ENCODE data around the gene PAFAH1B2. TPM values are rescaled to one million over a fixed set of nuclear protein-coding genes. Genes with fewer than 3 reads are reported as not detected.

PAFAH1B2 gene
- total and polyA plus RNA-seq, 2 of the 8 experiments (the other 6 are each of a cell fraction or from before 2014, with no cell fraction given) = 38.2 to 161 TPM

DNA sequence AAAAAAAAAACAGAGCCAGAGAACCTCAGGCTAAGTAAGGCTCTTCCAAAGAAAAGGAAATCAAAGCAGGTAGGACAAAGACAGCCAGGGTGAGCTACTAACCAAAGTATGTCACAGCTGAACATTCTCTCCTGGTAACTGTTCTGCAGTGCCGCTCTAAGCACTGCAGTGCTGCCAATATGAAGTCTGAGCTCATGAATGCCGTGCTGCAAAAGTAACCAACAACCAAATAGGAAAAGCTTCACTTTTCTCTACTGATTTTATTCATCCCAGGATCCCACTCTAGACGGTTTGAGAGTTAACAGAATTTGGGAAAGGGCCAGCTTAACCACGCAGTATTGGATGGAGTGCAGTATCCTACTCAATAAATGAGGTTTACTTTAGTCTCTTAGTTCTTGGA lies 49.3 kb upstream of the PAFAH1B2 start:
- ChIA-PET POLR2A (ENCODE audit: partially characterized antibody) (interaction anchor here (1.1 to 1.6 kb wide), 2 partner anchors 50 to 300 kb away, joined by 3 read pairs; partner anchors contain the start of gene PAFAH1B2), CTCF (ENCODE audit: partially characterized antibody) (interaction anchor here (0.9 to 2.0 kb wide), 12 partner anchors 11 to 218 kb away, joined by 3 to 6 read pairs (median 4); no protein-coding TSS in a partner anchor)
- Histone ChIP-seq H2AFZ (ENCODE audit: low read length) (no peak overlapping the region), H3K14ac (ENCODE audit: insufficient read length) (no peak overlapping the region), H4K5ac (ENCODE audit: insufficient read length, low read depth, low read length) (no peak overlapping the region), H3K9me3 (ENCODE audit: insufficient read depth in 2 of 2, low read depth in 1 of 2, low read length in 1 of 2) (no peaks in the 10 kb centered on the region), H3K23ac (ENCODE audit: insufficient read length) (no peak overlapping the region), H3K4me3 (ENCODE audit: extremely low read depth in 1 of 4, insufficient read depth in 2 of 4, low read depth in 3 of 4, low read length in 4 of 4) (no peak overlapping the region), H3K79me2 (ENCODE audit: control insufficient read depth in 1 of 2, insufficient read depth in 2 of 2, low read length in 2 of 2) (peaks cover 15 to 78% of the 10 kb centered on the region in 2 experiments), H3K36me3 (ENCODE audit: control insufficient read depth in 2 of 4, insufficient read depth in 4 of 4, low read length in 3 of 4) (no peaks in the 10 kb centered on the region; a peak in 1 of 8 replicates), H3K56ac (replicated peaks; ENCODE audit: insufficient read length, low read depth, low read length) (no peak overlapping the region), H3K9ac (replicated peaks in 1 of 4; ENCODE audit: extremely low read depth in 1 of 4, low read depth in 3 of 4, low read length in 3 of 4) (no peak overlapping the region), H3K27ac (ENCODE audit: low read depth, low read length) (no peak overlapping the region), H3K27me3 (replicated peaks in 1 of 4; ENCODE audit: control insufficient read depth in 3 of 4, extremely low read depth in 1 of 4, insufficient read depth in 3 of 4, low read length in 3 of 4) (no peaks in the 10 kb centered on the region), H3K18ac (ENCODE audit: extremely low read depth, low read length) (no peak overlapping the region), H3K4me1 (replicated peaks in 1 of 4; ENCODE audit: control insufficient read depth in 3 of 4, insufficient read depth in 4 of 4, low read length in 3 of 4) (peaks cover 5 to 15% (median 10%) of the 10 kb centered on the region in 4 experiments; a peak in 6 of 7 replicates), H2BK12ac (ENCODE audit: low read depth, low read length) (no peak overlapping the region), H4K91ac (replicated peaks; ENCODE audit: insufficient read length, low read length) (no peak overlapping the region), H3K4ac (replicated peaks; ENCODE audit: insufficient read length, low read depth, low read length) (no peak overlapping the region), H4K8ac (ENCODE audit: extremely low read depth, insufficient read depth, low read length) (no peak overlapping the region), H2BK15ac (ENCODE audit: low read length) (no peak overlapping the region), H3K79me1 (ENCODE audit: low read depth, low read length) (peaks cover 4% of the 10 kb centered on the region), H3K4me2 (ENCODE audit: insufficient read depth in 1 of 2, low read depth in 2 of 2, low read length in 2 of 2) (0 out of 4 replicates have a peak overlapping the region, but pooled peaks of 1 of the 2 experiments have one; percentile 2), H4K20me1 (replicated peaks in 1 of 2; ENCODE audit: control insufficient read depth in 1 of 2, insufficient read depth in 2 of 2, low read length in 2 of 2) (peaks cover 10 to 20% of the 10 kb centered on the region in 2 experiments), H3K23me2 (ENCODE audit: low read depth, low read length) (no peaks in the 10 kb centered on the region; the same call in 1 of the 2 replicates), H2AK5ac (ENCODE audit: low read depth, low read length) (no peak overlapping the region), H2BK5ac (ENCODE audit: low read depth, low read length) (no peak overlapping the region), H2BK120ac (replicated peaks; ENCODE audit: low read depth, low read length) (no peak overlapping the region), H2BK20ac (ENCODE audit: low read length) (no peak overlapping the region)
- no peak for TF ChIP-seq KDM4A (IDR thresholded peaks at IDR 0.05; ENCODE audit: low read depth, low read length, severe bottlenecking)
- TF ChIP-seq SIRT6 (IDR thresholded peaks at IDR 0.05; ENCODE audit: low read length) = no peak
- no peak for TF ChIP-seq FOSL1 (IDR thresholded peaks at IDR 0.05; ENCODE audit: insufficient read depth, low read depth, low read length)
- no peak for TF ChIP-seq NANOG (IDR thresholded peaks at IDR 0.05; ENCODE audit: insufficient read depth, low read depth, low read length, poor library complexity, severe bottlenecking)
- no peak for TF ChIP-seq EGR1 (IDR thresholded peaks at IDR 0.05; ENCODE audit: borderline replicate concordance, low read depth, low read length)
- no peak for TF ChIP-seq CTBP2 (IDR thresholded peaks at IDR 0.05; ENCODE audit: borderline replicate concordance, insufficient read depth, insufficient read length, low read length)
- no peak for TF ChIP-seq POLR2AphosphoS5 (IDR thresholded peaks at IDR 0.05; ENCODE audit: low read depth, low read length)
- no peak for TF ChIP-seq HDAC6 (IDR thresholded peaks at IDR 0.05; ENCODE audit: low read depth, low read length)
- TF ChIP-seq BACH1 (IDR thresholded peaks at IDR 0.05; ENCODE audit: low read length) = no peak
- no peak for TF ChIP-seq RFX5 (IDR thresholded peaks at IDR 0.05; ENCODE audit: borderline replicate concordance, low read depth, low read length)
- TF ChIP-seq MAFK (IDR thresholded peaks at IDR 0.05; ENCODE audit: low read depth, low read length) = no peak
- no peak for TF ChIP-seq CEBPB (IDR thresholded peaks at IDR 0.05; ENCODE audit: low read depth, low read length)
- 87% methylated on average over 4 of the region's 4 CpGs; no CpG with 5 or more reads in 1 of the 2 experiments for WGBS, 2 experiments (ENCODE audit: extremely low coverage in 1 of 2, insufficient coverage in 1 of 2, insufficient read length in 1 of 2, insufficient replicate concordance in 2 of 2, low coverage in 1 of 2, low lambda C conversion rate in 2 of 2, missing lambda C conversion rate in 1 of 2)
- DNase-seq (ENCODE audit: low read depth in 1 of 2, low spot score in 2 of 2) (no peak), FAIRE-seq (no peak)

All from H1 (cell line).